HS-27A (cell line): Measurements from ENCODE around the gene SYNPR.
A peak's percentile ranks its signal among the peaks of the same experiment; 100 is the strongest.
"Not testable (repeated sequence)": the region's sequence is repeated elsewhere in the genome, so short reads cannot be mapped to it uniquely, and the experiment has no call there.

Experiments used
- DNase-seq: peaks from one replicate; pipeline ENCODE4 v3.0.0-alpha.2; 2012; ENCODE audit warnings: low read depth, missing footprints

The SYNPR gene

GRCh38 chr3:63278171-63279004 is at the start of gene SYNPR:
SYNPR (plus strand) TSS chr3:63278308.
- DNase-seq, result no peak

- peak; percentile 17 for DNase-seq
These were observed 49.4 kb upstream of the SYNPR start for GRCh38 chr3:63228677-63229076.

DNA sequence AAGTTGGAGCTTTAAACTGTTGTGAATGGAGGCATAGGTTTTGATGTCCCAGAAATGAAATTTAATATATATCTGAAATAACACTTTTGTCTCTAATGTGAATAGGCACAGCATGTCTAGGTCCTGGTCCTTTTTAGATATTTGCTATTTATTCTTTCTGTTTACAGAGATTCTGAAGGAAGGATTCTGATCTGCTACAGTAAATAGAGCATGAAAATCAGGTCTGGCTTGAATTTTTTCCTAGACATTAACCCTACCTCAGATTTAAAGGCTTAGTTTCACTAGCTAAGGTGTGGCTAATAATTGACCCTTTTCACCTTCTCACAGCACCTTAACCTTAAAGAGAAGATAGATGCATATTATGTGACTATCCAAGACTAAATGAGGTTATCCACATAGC is 48.0 kb upstream of the SYNPR start:
- no peak for DNase-seq

GRCh38 chr3:63231643-63232042 is 46.5 kb upstream of the SYNPR start:
- no peak for DNase-seq

- no peak for DNase-seq
These were observed 45.2 kb upstream of the SYNPR start for GRCh38 chr3:63232764-63233396.

GRCh38 chr3:63240381-63240902 is 37.7 kb upstream of the SYNPR start:
- DNase-seq, result no peak

GRCh38 chr3:63242124-63242523 is 36.0 kb upstream of the SYNPR start:
- no peak for DNase-seq

GRCh38 chr3:63244486-63244885 is 33.6 kb upstream of the SYNPR start:
- DNase-seq, result no peak

- DNase-seq, result no peak
These were observed 32.3 kb upstream of the SYNPR start for GRCh38 chr3:63245726-63246241.

GRCh38 chr3:63248015-63248414 is 30.1 kb upstream of the SYNPR start:
- DNase-seq, result no peak

- no peak for DNase-seq
These were observed 26.6 kb upstream of the SYNPR start for GRCh38 chr3:63251499-63251898.

DNA sequence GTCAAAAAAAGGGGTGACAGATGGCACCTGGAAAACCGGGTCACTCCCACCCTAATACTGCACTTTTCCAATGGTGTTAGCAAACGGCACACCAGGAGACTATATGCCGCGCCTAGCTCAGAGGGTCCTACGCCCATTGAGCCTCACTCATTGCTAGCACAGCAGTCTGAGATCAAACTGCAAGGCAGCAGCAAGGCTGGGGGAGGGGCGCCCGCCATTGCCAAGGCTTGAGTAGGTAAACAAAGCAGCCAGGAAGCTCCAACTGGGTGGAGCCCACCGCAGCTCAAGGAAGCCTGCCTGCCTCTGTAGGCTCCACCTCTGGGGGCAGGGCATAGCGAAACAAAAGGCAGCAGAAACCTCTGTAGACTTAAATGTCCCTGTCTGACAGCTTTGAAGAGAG is 22.3 kb upstream of the SYNPR start:
- DNase-seq, result not testable (repeated sequence)

DNA sequence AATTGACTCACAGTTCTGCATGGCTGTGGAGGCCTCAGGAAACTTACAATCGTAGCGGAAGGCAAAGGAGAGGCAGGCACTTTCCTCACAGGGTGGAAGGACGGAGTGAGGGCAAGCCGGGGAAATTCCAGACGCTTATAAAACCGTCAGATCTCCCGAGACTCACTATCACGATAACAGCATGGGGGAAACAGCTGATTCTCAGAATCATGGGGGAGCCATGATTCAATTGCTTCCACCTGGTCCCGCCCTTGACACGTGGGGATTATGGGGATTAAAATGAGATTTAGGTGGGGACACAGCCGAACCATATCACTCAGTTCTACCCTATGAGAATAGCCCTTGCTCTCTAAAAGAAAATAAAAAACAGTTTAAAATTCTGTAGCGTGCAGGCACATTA is 13.4 kb upstream of the SYNPR start:
- DNase-seq, result no peak

- no peak for DNase-seq
These were observed 3.7 kb upstream of the SYNPR start for GRCh38 chr3:63274359-63274758.

- DNase-seq, result no peak
These were observed 1.1 kb downstream of the SYNPR start for GRCh38 chr3:63279005-63279841.

DNA sequence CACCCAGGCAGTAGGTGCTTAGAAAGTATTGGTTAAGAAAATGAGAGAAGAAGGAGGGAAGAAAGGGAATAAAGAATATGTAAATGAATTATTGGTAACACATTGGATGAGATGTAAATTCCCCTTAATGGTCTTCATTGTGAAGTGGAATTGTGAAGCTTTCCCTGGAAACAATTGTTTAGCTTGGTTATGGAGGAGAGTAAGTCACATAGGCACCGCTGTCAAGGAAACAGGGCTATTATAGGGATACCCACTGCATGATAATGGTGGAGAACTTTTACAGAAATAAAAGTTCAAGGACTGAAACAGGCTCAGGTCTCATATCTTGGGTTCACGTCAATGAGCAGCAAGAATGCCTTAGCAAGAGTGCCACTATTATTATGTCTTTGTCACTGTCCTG is 9.5 kb downstream of the SYNPR start:
- no peak for DNase-seq

DNA sequence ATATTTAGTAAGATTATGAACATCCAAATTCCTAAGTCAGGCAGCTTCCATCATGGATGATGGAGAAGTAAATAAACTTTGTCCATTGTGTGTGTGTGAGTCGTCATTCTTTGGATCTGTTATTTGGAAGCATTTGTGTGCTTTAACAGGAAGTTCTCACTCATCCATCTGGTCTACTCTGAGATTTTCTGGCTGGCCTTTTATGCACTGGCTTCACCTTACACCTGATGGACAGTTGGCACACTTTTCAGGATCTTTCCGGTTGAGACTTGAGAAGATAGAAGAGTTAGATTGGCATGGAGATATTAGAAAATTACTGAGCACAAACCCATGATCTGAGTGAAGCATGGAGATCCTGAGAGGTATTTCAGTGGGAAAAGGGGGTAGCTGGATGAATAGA is 12.6 kb downstream of the SYNPR start:
- no peak for DNase-seq

- DNase-seq, result no peak
These were observed 16.2 kb downstream of the SYNPR start for GRCh38 chr3:63294332-63294731.

GRCh38 chr3:63295356-63295755 is 17.2 kb downstream of the SYNPR start:
- no peak for DNase-seq

DNA sequence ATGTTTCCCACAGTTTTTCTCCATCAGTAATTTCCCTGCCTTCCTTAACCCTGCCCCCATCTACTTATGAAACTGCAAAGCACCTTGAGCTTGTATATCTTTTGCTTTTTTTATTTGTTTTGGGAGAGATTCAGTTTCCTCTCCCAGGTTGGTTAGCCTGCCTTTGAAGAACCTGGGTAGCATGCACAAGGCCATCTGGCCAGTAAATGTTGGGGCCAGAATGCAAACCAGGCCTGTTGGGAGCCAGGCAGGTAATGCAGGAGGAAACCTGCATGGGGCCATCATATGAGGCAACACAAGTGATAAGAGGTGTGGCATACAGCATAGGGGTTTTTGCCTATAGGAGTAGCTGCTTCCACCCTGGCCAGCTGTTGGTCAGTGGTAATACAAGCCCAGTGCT is 17.7 kb downstream of the SYNPR start:
- no peak for DNase-seq

GRCh38 chr3:63296249-63296648 is 18.1 kb downstream of the SYNPR start:
- no peak for DNase-seq

DNA sequence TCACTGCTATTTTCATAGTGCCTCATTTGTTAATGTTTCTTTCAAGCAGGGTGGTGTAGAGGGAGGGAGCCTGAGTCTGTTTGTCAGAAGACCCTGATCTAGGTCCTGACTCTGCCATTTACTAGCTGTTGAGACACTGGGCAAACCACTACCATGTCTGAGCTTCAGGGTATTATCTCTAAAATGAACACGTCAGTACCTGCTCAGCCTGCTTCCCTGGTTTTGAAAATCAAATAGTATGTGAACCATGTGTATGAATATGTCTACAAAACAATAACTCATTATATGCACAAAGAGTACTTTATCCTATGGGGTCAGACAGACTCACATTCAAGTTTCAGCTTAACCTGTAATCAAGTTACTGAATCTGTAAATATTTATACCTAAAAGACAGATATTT is 25.1 kb downstream of the SYNPR start:
- no peak for DNase-seq
